Measurements from ENCODE around the gene CECR2.

The CECR2 gene

GRCh38 chr22:17578136-17578754 lies 209.0 kb downstream of the CECR2 start:
- TF ChIP-seq ZBTB7A (IDR thresholded peaks at IDR 0.05; ENCODE audit: low read depth) (no peak), CEBPB (IDR thresholded peaks at IDR 0.05) (no peak), FOXM1 (IDR thresholded peaks at IDR 0.05; ENCODE audit: borderline replicate concordance, low read depth) (no peak), YY1 (IDR thresholded peaks at IDR 0.05; ENCODE audit: low read depth) (no peak), MAX (IDR thresholded peaks at IDR 0.05) (no peak), EP300 (IDR thresholded peaks at IDR 0.05; ENCODE audit: borderline replicate concordance) (no peak), EGR1 (IDR thresholded peaks at IDR 0.05) (no peak), NFIC (IDR thresholded peaks at IDR 0.05) (no peak), CREB1 (IDR thresholded peaks at IDR 0.05; ENCODE audit: low read depth) (no peak), TCF12 (IDR thresholded peaks at IDR 0.05; ENCODE audit: low read depth) (no peak), RAD21 (IDR thresholded peaks at IDR 0.05; ENCODE audit: low read depth) (no peak), TAF1 (IDR thresholded peaks at IDR 0.05; ENCODE audit: low read depth) (no peak), TEAD4 (IDR thresholded peaks at IDR 0.05) (no peak)
- TF ChIP-seq, protein P1, sequence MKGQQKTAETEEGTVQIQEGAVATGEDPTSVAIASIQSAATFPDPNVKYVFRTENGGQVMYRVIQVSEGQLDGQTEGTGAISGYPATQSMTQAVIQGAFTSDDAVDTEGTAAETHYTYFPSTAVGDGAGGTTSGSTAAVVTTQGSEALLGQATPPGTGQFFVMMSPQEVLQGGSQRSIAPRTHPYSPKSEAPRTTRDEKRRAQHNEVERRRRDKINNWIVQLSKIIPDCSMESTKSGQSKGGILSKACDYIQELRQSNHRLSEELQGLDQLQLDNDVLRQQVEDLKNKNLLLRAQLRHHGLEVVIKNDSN (IDR thresholded peaks at IDR 0.05): no peak
- TF ChIP-seq, protein P2, sequence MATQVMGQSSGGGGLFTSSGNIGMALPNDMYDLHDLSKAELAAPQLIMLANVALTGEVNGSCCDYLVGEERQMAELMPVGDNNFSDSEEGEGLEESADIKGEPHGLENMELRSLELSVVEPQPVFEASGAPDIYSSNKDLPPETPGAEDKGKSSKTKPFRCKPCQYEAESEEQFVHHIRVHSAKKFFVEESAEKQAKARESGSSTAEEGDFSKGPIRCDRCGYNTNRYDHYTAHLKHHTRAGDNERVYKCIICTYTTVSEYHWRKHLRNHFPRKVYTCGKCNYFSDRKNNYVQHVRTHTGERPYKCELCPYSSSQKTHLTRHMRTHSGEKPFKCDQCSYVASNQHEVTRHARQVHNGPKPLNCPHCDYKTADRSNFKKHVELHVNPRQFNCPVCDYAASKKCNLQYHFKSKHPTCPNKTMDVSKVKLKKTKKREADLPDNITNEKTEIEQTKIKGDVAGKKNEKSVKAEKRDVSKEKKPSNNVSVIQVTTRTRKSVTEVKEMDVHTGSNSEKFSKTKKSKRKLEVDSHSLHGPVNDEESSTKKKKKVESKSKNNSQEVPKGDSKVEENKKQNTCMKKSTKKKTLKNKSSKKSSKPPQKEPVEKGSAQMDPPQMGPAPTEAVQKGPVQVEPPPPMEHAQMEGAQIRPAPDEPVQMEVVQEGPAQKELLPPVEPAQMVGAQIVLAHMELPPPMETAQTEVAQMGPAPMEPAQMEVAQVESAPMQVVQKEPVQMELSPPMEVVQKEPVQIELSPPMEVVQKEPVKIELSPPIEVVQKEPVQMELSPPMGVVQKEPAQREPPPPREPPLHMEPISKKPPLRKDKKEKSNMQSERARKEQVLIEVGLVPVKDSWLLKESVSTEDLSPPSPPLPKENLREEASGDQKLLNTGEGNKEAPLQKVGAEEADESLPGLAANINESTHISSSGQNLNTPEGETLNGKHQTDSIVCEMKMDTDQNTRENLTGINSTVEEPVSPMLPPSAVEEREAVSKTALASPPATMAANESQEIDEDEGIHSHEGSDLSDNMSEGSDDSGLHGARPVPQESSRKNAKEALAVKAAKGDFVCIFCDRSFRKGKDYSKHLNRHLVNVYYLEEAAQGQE (IDR thresholded peaks at IDR 0.05; ENCODE audit: low read depth): no peak

DNA sequence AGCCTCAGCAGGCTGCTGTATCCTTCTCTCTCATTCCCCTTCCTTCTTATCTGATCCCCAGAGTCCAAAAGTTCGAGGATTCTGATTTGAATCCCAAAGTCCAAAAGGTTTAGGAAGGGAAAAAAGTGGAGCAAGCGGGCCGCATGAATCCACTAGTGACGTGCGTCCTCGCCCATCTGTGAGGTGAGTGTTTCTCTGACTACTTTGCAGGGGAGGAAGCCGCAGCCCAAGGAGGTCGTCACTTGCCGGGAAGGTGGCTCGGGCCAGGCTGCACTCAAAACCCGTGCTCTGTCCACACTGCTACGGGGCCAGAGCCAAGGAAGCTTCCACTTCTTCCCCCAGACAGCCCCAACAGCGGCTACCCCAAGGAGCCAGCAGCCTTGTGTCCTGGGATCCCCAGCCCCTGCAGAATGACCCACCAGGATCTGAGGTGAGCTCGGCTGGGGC lies 210.3 kb downstream of the CECR2 start:
- TF ChIP-seq YY1 (IDR thresholded peaks at IDR 0.05; ENCODE audit: low read depth) (no peak), MAX (IDR thresholded peaks at IDR 0.05) (no peak), FOXM1 (IDR thresholded peaks at IDR 0.05; ENCODE audit: borderline replicate concordance, low read depth) (no peak), TEAD4 (IDR thresholded peaks at IDR 0.05) (no peak), CREB1 (IDR thresholded peaks at IDR 0.05; ENCODE audit: low read depth) (no peak), ZBTB7A (IDR thresholded peaks at IDR 0.05; ENCODE audit: low read depth) (no peak), CEBPB (IDR thresholded peaks at IDR 0.05) (no peak), TCF12 (IDR thresholded peaks at IDR 0.05; ENCODE audit: low read depth) (no peak), NFIC (IDR thresholded peaks at IDR 0.05) (no peak), EGR1 (IDR thresholded peaks at IDR 0.05) (no peak), RAD21 (IDR thresholded peaks at IDR 0.05; ENCODE audit: low read depth) (no peak), TAF1 (IDR thresholded peaks at IDR 0.05; ENCODE audit: low read depth) (no peak), EP300 (IDR thresholded peaks at IDR 0.05; ENCODE audit: borderline replicate concordance) (no peak)
- TF ChIP-seq, protein P1 (IDR thresholded peaks at IDR 0.05): no peak
- TF ChIP-seq, protein P2 (IDR thresholded peaks at IDR 0.05; ENCODE audit: low read depth): no peak

- no peak for TF ChIP-seq EP300 (IDR thresholded peaks at IDR 0.05; ENCODE audit: borderline replicate concordance)
- no peak for TF ChIP-seq EGR1 (IDR thresholded peaks at IDR 0.05)
- TF ChIP-seq, protein P2 (IDR thresholded peaks at IDR 0.05; ENCODE audit: low read depth): no peak
- no peak for TF ChIP-seq ZBTB7A (IDR thresholded peaks at IDR 0.05; ENCODE audit: low read depth)
- no peak for TF ChIP-seq YY1 (IDR thresholded peaks at IDR 0.05; ENCODE audit: low read depth)
- TF ChIP-seq CREB1 (IDR thresholded peaks at IDR 0.05; ENCODE audit: low read depth): no peak
- TF ChIP-seq RAD21 (IDR thresholded peaks at IDR 0.05; ENCODE audit: low read depth): no peak
Measured at GRCh38 chr22:17580441-17581031, 211.3 kb downstream of the CECR2 start.

GRCh38 chr22:17581056-17581455 lies 211.8 kb downstream of the CECR2 start:
- no peak for TF ChIP-seq TCF12 (IDR thresholded peaks at IDR 0.05; ENCODE audit: low read depth)
- TF ChIP-seq RAD21 (IDR thresholded peaks at IDR 0.05; ENCODE audit: low read depth): no peak
